ENCODE data around the gene HHEX.

GRCh38 chr10:92644921-92645320 is 44.8 kb upstream of the HHEX start:
- TF ChIP-seq EZH2 (IDR thresholded peaks at IDR 0.05; ENCODE audit: low read depth, low read length, severe bottlenecking) = no peak
- no peak for TF ChIP-seq CTCF (IDR thresholded peaks at IDR 0.05; ENCODE audit: control extremely low read depth in 1 of 3, insufficient read depth in 1 of 3, low read depth in 1 of 3, low read length in 3 of 3)
- no peak for TF ChIP-seq SRF (IDR thresholded peaks at IDR 0.05; ENCODE audit: low read depth, low read length)
- no peak for TF ChIP-seq RXRA (IDR thresholded peaks at IDR 0.05; ENCODE audit: insufficient read depth, low read depth, low read length)
- TF ChIP-seq JUN (IDR thresholded peaks at IDR 0.05; ENCODE audit: low read depth, low read length) = no peak
- TF ChIP-seq POLR2A (IDR thresholded peaks at IDR 0.05; ENCODE audit: control extremely low read depth in 1 of 2, low read depth in 2 of 2, low read length in 2 of 2) = no peak
- TF ChIP-seq CBX8 (IDR thresholded peaks at IDR 0.05; ENCODE audit: borderline replicate concordance, low read depth, low read length) = no peak
- no peak for TF ChIP-seq EP300 (IDR thresholded peaks at IDR 0.05; ENCODE audit: borderline replicate concordance in 1 of 2, low read depth in 2 of 2, low read length in 2 of 2)

Data from H1 (cell line).